Medulla oblongata (tissue), 1 donor: ENCODE data around the gene USP34.
"Not testable (repeated sequence)": the region's sequence is repeated elsewhere in the genome, so short reads cannot be mapped to it uniquely, and the experiment has no call there.

Experiments
- DNase-seq: peaks from one replicate; pipeline ENCODE4 v3.0.0-alpha.2; 2015; ENCODE audit errors: extremely low spot score

Gene USP34

DNA sequence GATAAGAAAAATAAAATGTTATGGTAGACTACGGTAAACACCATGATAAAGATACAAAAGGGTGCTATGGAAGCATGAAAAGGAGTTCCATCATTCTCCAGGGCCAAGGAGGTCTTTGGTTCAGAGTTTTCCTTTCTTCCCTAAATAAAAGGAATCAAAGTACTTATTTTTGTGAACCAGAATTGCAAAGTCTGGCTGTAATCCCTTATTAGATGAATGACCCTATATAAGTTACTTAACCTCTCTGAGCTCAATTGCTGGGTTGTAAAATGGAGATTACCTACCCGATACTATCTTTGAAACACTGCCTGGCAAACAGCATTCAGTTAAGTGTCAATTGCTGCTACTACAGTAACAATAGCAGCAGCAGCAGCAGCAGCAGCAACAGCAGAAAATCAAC, 218.9 kb downstream of the USP34 start:
- DNase-seq: no peak

GRCh38 chr2:61249521-61250071, 221.3 kb downstream of the USP34 start:
- peak; percentile 35 for DNase-seq

- no peak for DNase-seq
These were observed 223.6 kb downstream of the USP34 start for GRCh38 chr2:61247204-61247812.

DNA sequence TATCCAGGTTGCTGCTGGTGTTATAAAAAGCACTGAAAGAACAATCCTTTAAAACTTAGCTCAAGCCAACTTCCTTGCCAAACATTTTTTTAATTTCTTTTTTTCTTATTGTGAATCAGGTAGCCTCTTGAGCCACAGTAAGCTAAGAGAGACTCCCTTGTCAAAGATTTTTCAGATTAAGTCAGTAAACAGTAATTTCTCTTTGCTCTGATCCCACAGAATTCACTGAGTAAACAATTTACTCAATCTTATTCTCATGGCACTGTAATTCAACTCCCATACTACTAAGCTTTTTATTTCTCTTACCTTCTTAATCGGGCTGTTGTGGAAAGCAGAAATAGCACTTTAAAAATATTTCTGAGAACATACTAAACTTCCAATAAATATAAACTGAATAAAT, 226.2 kb downstream of the USP34 start:
- DNase-seq: no peak

GRCh38 chr2:61241266-61241665, 229.6 kb downstream of the USP34 start:
- DNase-seq: no peak

- DNase-seq: no peak
These were observed 232.5 kb downstream of the USP34 start for GRCh38 chr2:61238219-61239012.

DNA sequence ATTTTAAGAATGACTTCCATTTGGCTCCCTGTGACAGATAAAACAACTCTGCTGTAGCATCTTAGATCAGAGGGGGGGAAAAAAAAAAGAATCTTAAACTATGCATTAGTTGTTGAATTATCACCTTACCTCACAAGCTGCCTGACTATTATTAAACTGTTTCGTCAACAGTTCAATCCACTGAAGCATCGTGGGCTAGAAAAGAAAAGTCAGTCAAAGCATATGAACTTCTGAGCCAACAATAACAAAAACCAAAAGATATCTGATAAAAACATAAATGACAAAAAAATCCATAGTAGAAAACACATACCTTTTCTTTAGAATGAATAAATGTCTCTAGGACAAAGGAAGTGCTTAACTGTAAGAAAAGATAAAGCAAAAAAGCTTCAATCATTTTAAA, 235.2 kb downstream of the USP34 start:
- no peak for DNase-seq

DNA sequence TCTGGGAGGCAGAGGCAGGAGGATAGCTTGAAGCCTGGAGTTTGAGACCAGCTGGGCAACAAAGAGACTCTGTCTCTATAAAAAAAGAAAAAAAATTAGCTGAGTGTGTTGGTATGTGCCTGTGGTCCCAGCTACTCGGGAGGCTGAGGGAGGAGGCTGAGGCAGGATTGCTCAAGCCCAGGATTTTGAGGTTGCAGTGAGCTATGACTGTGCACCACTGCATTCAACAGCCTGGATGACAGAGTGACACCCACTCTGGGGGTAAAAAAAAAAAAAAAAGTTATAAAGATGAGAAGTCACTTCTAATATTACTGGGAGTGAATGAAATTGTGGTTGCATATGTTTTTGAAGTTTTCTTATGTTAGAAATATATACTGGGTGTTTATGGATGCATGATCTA, 237.3 kb downstream of the USP34 start:
- no peak for DNase-seq

DNA sequence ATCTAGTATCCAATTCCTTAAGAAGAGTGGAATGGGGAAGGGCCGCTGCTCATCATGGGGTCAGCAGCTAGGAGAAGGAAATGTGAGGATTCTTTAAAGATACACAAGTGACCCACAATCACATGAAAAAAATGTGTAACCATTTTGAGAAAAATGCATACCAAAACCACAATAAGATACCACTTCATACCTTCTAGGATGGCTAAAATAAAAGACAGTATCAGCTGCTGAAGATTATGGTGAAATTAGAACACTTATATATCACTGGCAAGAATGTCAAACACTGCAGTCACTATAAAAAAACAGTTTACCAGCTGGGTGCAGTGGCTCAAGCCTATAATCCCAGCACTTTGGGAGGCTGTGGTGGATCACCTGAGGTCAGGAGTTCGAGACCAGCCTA, 241.0 kb downstream of the USP34 start:
- no peak for DNase-seq

DNA sequence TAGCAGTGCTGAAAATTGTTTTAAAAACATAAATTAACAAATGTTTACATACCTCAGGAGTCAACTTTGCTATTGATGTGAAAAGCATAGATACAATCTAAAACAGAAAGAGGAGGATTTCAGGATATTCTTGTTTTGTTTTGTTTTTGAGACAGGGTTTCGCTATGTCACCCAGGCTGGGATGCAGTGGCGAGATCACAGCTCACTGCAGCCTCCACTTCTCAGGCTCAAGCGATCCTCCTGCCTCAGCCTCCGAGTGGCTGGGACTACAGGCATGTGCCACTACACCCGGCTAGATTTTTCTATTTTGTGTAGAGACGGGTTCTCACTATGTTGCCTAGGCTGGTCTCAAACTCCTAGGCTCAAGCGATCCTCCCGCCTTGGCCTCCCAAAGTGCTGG, 248.3 kb downstream of the USP34 start:
- DNase-seq: no peak

- DNase-seq: no peak
These were observed 249.1 kb downstream of the USP34 start for GRCh38 chr2:61221819-61222218.

- no peak for DNase-seq
These were observed 250.1 kb downstream of the USP34 start for GRCh38 chr2:61220768-61221167.

DNA sequence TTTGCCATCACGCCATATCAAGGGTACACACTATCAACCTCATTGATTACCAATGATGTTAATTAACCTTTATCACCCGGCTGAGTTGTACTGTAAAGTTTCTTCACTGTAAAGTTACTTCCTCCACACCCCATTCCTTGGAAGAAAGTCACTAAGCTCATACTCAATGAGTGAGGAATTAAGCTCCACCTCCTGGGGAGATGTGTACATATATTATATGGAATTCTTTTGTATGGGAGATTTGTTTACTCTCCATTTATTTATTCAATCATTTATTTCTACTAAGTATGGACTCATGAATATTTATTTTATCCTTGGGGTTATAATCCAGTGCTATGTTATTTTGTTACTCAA, 252.1 kb downstream of the USP34 start:
- DNase-seq: no peak

- no peak for DNase-seq
These were observed 252.6 kb downstream of the USP34 start for GRCh38 chr2:61218076-61218816.

DNA sequence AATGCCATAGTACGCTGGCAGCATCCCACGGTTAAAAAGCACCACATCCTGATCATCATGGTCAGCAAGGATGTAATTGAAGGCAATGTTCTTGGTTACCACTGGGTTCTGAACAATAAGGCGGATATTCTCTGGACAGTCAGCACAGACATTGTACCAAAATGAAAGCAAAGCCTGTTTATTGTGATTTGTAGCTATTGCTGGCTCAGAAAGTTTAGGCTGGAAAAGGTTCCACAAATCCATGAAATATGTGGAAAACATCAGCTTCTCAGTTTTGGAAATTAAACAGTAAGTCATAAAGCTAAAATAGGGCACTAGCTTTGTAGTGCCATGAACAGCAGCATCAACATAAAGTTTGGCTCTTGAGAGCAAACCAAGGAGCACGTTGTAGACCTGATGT, 256.7 kb downstream of the USP34 start:
- DNase-seq: peak; percentile 44

DNA sequence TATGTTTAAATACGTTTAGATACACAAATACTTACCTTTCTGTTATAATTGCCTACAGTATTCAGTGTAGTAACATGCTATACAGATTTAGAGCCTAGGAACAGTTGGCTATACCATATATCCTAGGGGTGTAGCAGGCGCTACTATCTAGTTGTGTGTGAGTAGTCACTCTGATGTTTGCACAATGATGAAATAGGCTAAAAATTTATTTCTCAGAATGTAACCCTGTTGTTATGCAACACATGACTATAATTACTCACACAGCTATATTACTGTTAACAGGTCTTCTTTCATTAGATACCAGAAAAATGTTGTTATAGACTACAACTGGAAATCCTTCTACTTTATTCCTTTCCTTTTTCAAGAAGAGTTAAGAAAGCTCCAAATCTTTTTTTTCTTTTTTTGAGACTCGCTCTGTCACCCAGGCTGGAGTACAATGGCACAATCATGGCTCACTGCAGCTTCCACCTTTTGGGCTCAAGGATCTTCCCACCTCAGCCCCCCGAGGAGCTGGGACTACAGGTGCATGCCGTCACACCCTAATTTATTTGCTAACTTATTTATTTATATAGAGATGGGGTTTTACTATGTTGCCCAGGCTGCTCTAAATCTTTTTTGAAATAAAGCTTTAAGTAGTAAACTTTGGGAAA, 260.4 kb downstream of the USP34 start:
- no peak for DNase-seq

DNA sequence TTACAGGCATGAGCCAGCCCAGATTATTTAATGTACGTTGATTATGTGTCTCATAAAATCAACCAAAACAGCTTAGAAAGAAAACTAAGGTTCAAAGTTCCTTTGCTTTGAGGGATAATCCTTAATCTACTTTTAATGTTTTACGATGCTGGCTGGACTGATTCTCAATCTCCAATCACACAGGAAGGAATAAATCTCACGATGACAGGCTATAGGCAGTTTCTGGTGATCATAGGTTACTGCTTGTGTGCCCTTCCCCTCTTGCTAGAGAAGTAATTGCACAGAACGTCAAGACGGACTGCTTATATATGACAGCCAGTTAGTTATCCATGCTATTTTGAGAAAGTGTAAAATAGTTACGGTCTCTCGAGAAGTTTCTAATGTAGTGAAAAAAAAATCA, 265.8 kb downstream of the USP34 start:
- DNase-seq: no peak

- no peak for DNase-seq
These were observed 274.2 kb downstream of the USP34 start for GRCh38 chr2:61196671-61197070.

GRCh38 chr2:61194646-61195045, 276.2 kb downstream of the USP34 start:
- not testable (repeated sequence) for DNase-seq

DNA sequence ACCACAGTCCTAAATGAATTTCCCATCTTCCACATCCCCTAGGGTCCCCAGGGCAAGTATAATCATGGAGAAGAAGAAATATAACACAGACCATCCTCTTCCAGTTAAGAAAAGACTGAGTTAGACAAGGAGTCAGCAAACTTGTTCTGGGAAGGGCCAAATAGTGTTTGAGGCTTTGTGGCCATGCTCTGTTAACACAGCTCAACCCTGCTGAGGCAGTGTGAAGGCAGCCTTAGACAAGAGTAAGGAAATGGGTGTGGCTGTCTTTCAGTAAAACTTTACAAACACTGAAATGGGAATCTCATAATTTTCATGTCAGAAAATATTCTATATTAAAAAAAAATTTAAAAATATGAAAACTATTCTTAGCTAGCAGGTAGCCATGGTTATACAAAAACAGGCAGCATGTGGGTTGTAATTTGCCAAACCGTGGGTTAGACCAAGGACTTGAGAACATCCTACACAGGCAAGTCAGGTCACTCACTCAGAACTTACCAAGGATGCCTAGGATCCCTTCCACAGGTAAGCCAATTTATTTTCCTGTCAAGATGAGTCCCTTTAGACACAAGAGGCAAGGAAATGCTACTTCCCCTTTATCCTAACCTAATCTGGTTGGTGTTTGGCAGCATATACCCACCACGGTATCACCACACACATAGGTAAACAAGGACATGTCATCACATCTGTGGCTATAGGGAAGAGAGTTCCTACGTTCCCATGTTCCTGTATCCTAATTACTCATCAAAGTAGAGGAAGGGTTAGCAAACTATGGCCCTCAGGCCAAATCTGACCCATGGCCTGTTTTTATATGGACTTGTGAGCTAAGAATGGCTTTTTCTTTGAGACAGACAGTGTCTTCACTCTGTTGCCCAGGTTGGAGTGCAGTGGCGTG, 277.0 kb downstream of the USP34 start:
- no peak for DNase-seq

GRCh38 chr2:61187085-61187484, 283.8 kb downstream of the USP34 start:
- DNase-seq: no peak
